CD14-positive monocyte (primary cell): ENCODE measurements around the gene ZBTB38. TPM values are rescaled to one million over a fixed set of nuclear protein-coding genes. Genes with fewer than 3 reads are reported as not detected.

ENCODE experiments used
- DNase-seq, 3 donors: peaks; one replicate each; pipeline ENCODE4 v3.0.0-alpha.2; 2011 to 2022
- H2AFZ ChIP-seq: 2 replicates; pipeline ENCODE4 v1.6.0; 2012; ENCODE audit warnings: mild to moderate bottlenecking, low read depth, low read length, inconsistent platforms; ENCODE audit not compliant: insufficient read depth, poor library complexity, severe bottlenecking
- H3K27ac ChIP-seq, 2 donors: 1 replicate in 1 of 2; 2 replicates in 1 of 2; pipeline ENCODE4 v1.5.1; 2012 to 2013; ENCODE audit warnings: low read length in 2 of 2, control low read depth in 1 of 2, inconsistent platforms in 1 of 2, low read depth in 1 of 2, mild to moderate bottlenecking in 1 of 2
- H3K27me3 ChIP-seq, 2 donors: one replicate each; pipeline versions ENCODE4 v1.6.0 to v1.6.1; 2011 to 2013; ENCODE audit warnings: low read length in 2 of 2; ENCODE audit not compliant: control insufficient read depth in 2 of 2, insufficient read depth in 2 of 2
- H3K36me3 ChIP-seq, 2 donors: replicated peaks in 1 of 2; 1 replicate in 1 of 2; 2 replicates in 1 of 2; pipeline versions ENCODE4 v1.5.1 to v1.6.1; 2012 to 2013; ENCODE audit warnings: low read length in 2 of 2, control low read depth in 1 of 2, inconsistent platforms in 1 of 2, mild to moderate bottlenecking in 1 of 2; ENCODE audit not compliant: insufficient read depth in 2 of 2, control insufficient read depth in 1 of 2
- H3K4me1 ChIP-seq, 2 donors: 1 replicate in 1 of 2; 2 replicates in 1 of 2; pipeline versions ENCODE4 v1.5.1 to v1.6.1; 2012 to 2013; ENCODE audit warnings: low read length in 2 of 2, control low read depth in 1 of 2, inconsistent platforms in 1 of 2, mild to moderate bottlenecking in 1 of 2, moderate library complexity in 1 of 2; ENCODE audit not compliant: insufficient read depth in 2 of 2, control insufficient read depth in 1 of 2
- H3K4me2 ChIP-seq: replicated peaks from 2 replicates; pipeline ENCODE3; 2012; ENCODE audit warnings: low read length, moderate library complexity, mild to moderate bottlenecking; ENCODE audit not compliant: poor library complexity, severe bottlenecking; ENCODE audit errors: extremely low read depth
- H3K4me3 ChIP-seq, 3 experiments: fragments of 200-600 bp in 1 of 3; sonication (generic) in 1 of 3; replicated peaks in 1 of 3; 1 replicate in 2 of 3; 2 replicates in 1 of 3; pipeline ENCODE4 v1.5.1; 2011 to 2013; ENCODE audit warnings: low read length in 3 of 3, mild to moderate bottlenecking in 3 of 3, control low read depth in 2 of 3, low read depth in 2 of 3, inconsistent platforms in 1 of 3, moderate library complexity in 1 of 3
- H3K79me2 ChIP-seq: 2 replicates; pipeline ENCODE4 v1.6.0; 2012; ENCODE audit warnings: mild to moderate bottlenecking, control low read depth, inconsistent platforms, low read length, moderate library complexity; ENCODE audit not compliant: insufficient read depth
- H3K9ac ChIP-seq: 2 replicates; pipeline ENCODE4 v1.6.0; 2017; ENCODE audit warnings: low read length, mild to moderate bottlenecking; ENCODE audit not compliant: insufficient read depth, poor library complexity, severe bottlenecking
- H3K9me3 ChIP-seq, 2 donors: replicated peaks in 1 of 2; 1 replicate in 1 of 2; 2 replicates in 1 of 2; pipeline versions ENCODE4 v1.5.1 to v1.6.1; 2012 to 2013; ENCODE audit warnings: low read length in 2 of 2, control low read depth in 1 of 2; ENCODE audit not compliant: control insufficient read depth in 1 of 2, insufficient read depth in 1 of 2
- H4K20me1 ChIP-seq: 2 replicates; pipeline ENCODE4 v1.6.0; 2012; ENCODE audit warnings: mild to moderate bottlenecking, low read length, control low read depth, moderate library complexity; ENCODE audit not compliant: insufficient read depth
- H3K27ac Mint-ChIP-seq, 7 donors: one replicate each; pipeline ENCODE4 v1.8.0; 2020; ENCODE audit warnings: mild to moderate bottlenecking in 7 of 7, mixed read lengths in 7 of 7, moderate library complexity in 6 of 7, inconsistent platforms in 2 of 7
- H3K27me3 Mint-ChIP-seq, 3 donors: one replicate each; pipeline ENCODE4 v1.8.0; 2021 to 2022; ENCODE audit warnings: low read depth in 3 of 3, mild to moderate bottlenecking in 3 of 3, mixed read lengths in 3 of 3, moderate library complexity in 3 of 3, inconsistent platforms in 1 of 3
- H3K36me3 Mint-ChIP-seq, 2 donors: one replicate each; pipeline ENCODE4 v1.8.0; 2020; ENCODE audit warnings: mixed read lengths in 2 of 2, inconsistent platforms in 1 of 2, mild to moderate bottlenecking in 1 of 2
- H3K4me1 Mint-ChIP-seq: one replicate; pipeline ENCODE4 v1.8.0; 2020; ENCODE audit warnings: mild to moderate bottlenecking, mixed read lengths
- H3K4me3 Mint-ChIP-seq, 2 donors: one replicate each; pipeline ENCODE4 v1.8.0; 2020; ENCODE audit warnings: mild to moderate bottlenecking in 2 of 2, mixed read lengths in 2 of 2, moderate library complexity in 1 of 2
- H3K9me3 Mint-ChIP-seq, 7 donors: one replicate each; pipeline ENCODE4 v1.8.0; 2020 to 2022; ENCODE audit warnings: mixed read lengths in 7 of 7, mild to moderate bottlenecking in 6 of 7, moderate library complexity in 6 of 7, inconsistent platforms in 2 of 7
- CTCF ChIP-seq: fragments of 200-600 bp; IDR thresholded peaks from one replicate; pipeline ENCODE4 v1.8.0; 2022; ENCODE audit warnings: antibody characterized with exemption, mild to moderate bottlenecking
- WGBS: methylation state at CpG from one replicate; pipeline ENCODE4 v1.1.5; 2013; ENCODE audit warnings: missing lambda C conversion rate; ENCODE audit not compliant: insufficient coverage; 5-methylcytosine and 5-hydroxymethylcytosine counted together
- intact Hi-C, 2 donors: fragments of 100-400 bp; cut with micrococcal nuclease; formaldehyde crosslinking; loops; one replicate each; pipeline versions ENCODE4 v1.15.0 to v1.15.1; 2023
- polyA plus RNA-seq, 3 donors: library from polyadenylated mRNA; depleted of rRNA in 1 of 3; unstranded in 2 of 3; stranded (reverse) in 1 of 3; fragments of 300-500 nt in 2 of 3; fragments of >200 nt in 1 of 3; fragmentation: Illumina TruSeq in 2 of 3; gene quantifications; 1 replicate in 2 of 3; 2 replicates in 1 of 3; pipeline ENCODE4 v1.2.3, GENCODE V29; 2012 to 2021

Gene ZBTB38
- polyA plus RNA-seq, 3 donors, result 3.9 to 28.5 (median 19.0) TPM

DNA sequence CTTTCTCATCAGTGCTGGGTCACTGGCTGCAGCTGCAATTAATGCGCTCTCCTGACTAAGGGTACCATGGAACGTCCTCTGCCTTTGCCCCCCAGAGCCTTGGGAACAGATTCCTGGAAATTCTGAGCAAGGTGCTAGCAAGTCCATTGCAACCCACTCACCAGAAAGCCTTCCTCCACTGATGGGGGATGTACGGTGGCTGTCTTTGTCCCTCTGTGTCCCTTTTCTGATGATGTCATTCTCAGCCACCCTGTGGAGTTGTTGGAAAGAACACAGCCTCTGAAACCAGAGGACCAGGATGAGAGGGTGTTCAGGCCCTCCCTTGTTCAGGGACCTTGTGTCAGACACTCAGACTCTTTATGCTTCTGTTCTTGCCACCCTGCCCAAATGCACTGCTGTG, 38.1 kb upstream of the ZBTB38 start:
- no peak overlapping the region for H3K27ac Mint-ChIP-seq
- TF ChIP-seq CTCF, result no peak
- H3K27me3 Mint-ChIP-seq, result peaks cover 1 to 4% (median 2%) of the 10 kb centered on the region in 3 donors
- H3K9me3 ChIP-seq, result no peaks in the 10 kb centered on the region
- H3K4me2 ChIP-seq, result no peak overlapping the region
- no peaks in the 10 kb centered on the region for H4K20me1 ChIP-seq
- no peaks in the 10 kb centered on the region for H3K4me1 ChIP-seq
- H3K9me3 Mint-ChIP-seq, result peaks cover 0 to 4% (median 3%) of the 10 kb centered on the region in 7 donors
- no peak for DNase-seq
- H3K27ac ChIP-seq, result no peak overlapping the region
- H3K36me3 ChIP-seq, result no peaks in the 10 kb centered on the region
- no peaks in the 10 kb centered on the region for H3K79me2 ChIP-seq
- H2AFZ ChIP-seq, result no peak overlapping the region
- no peaks in the 10 kb centered on the region for H3K27me3 ChIP-seq
- intact Hi-C loops, result no loop called here
- no peak overlapping the region for H3K4me3 ChIP-seq
- WGBS, result 94% methylated on average over 2 of the region's 3 CpGs
- H3K4me3 Mint-ChIP-seq, result no peak overlapping the region
- no peaks in the 10 kb centered on the region for H3K36me3 Mint-ChIP-seq
- no peaks in the 10 kb centered on the region for H3K4me1 Mint-ChIP-seq
- H3K9ac ChIP-seq, result no peak overlapping the region

GRCh38 chr3:141330718-141331376, 37.5 kb upstream of the ZBTB38 start:
- Histone ChIP-seq H3K4me1 (no peaks in the 10 kb centered on the region), H3K79me2 (no peaks in the 10 kb centered on the region), H4K20me1 (no peaks in the 10 kb centered on the region), H3K9me3 (no peaks in the 10 kb centered on the region), H3K36me3 (no peaks in the 10 kb centered on the region), H3K27me3 (no peaks in the 10 kb centered on the region), H3K9ac (no peak overlapping the region), H3K27ac (no peak overlapping the region), H3K4me2 (no peak overlapping the region), H2AFZ (no peak overlapping the region), H3K4me3 (no peak overlapping the region)
- Mint-ChIP-seq H3K4me1 (no peaks in the 10 kb centered on the region), H3K27me3 (peaks cover 1 to 4% (median 2%) of the 10 kb centered on the region in 3 donors), H3K27ac (no peak overlapping the region), H3K9me3 (peaks cover 0 to 4% (median 3%) of the 10 kb centered on the region in 7 donors), H3K36me3 (no peaks in the 10 kb centered on the region), H3K4me3 (no peak overlapping the region)
- no peak for TF ChIP-seq CTCF
- 75% methylated on average over 2 of the region's 3 CpGs for WGBS
- intact Hi-C loops, result no loop called here
- DNase-seq, result no peak
